Panc1 (cell line): ENCODE results near the gene AGAP1. TPM values are rescaled to one million over a fixed set of nuclear protein-coding genes. Genes with fewer than 3 reads are reported as not detected.
A peak's percentile ranks its signal among the peaks of the same experiment; 100 is the strongest.

Source experiments
- ATAC-seq: fragments of 200-7000 bp; cut with Tn5 transposase; 2 replicates; pipeline ENCODE4 v1.9.1; 2020; ENCODE audit warnings: mild to moderate bottlenecking, moderate library complexity
- BruUV-seq: library from RNA; stranded (reverse); fragments of 400-500 nt; replicated peaks from 2 replicates; lab custom pipeline; 2021; lab: Mats Ljungman, UMichigan
- CTCF ChIA-PET: fragments of 300-600 bp; sonication (Branson Sonifier 250); formaldehyde crosslinking; loops from one replicate; lab custom pipeline; 2022; ENCODE audit warnings: antibody characterized with exemption; lab: Charles Lee
- POLR2A ChIA-PET: fragments of 300-600 bp; sonication (Branson Sonifier 250); formaldehyde crosslinking; loops from one replicate; lab custom pipeline; 2022; ENCODE audit warnings: antibody characterized with exemption; lab: Charles Lee
- DNase-seq: peaks from one replicate; pipeline ENCODE4 v3.0.0-alpha.2; 2010; ENCODE audit warnings: low read depth, low spot score
- H3K27ac ChIP-seq: 2 replicates; pipeline ENCODE4 v1.5.1; 2011; ENCODE audit warnings: mild to moderate bottlenecking, low read length, inconsistent platforms
- H3K27me3 ChIP-seq: fragments of 200-500 bp; sonication (Bioruptor generic); 2 replicates; pipeline ENCODE4 v1.6.0; 2014; ENCODE audit warnings: low read length, inconsistent platforms; ENCODE audit not compliant: control insufficient read depth, insufficient read depth
- H3K36me3 ChIP-seq: fragments of 200-500 bp; sonication (Bioruptor generic); 2 replicates; pipeline ENCODE4 v1.5.1; 2014; ENCODE audit warnings: inconsistent platforms, mild to moderate bottlenecking, low read length, moderate library complexity; ENCODE audit not compliant: control insufficient read depth, insufficient read depth
- H3K4me1 ChIP-seq: 2 replicates; pipeline ENCODE4 v1.5.1; 2011; ENCODE audit warnings: inconsistent platforms, mild to moderate bottlenecking, low read length, moderate library complexity; ENCODE audit not compliant: control insufficient read depth, insufficient read depth
- H3K4me3 ChIP-seq, 2 experiments: 2 replicates each; pipeline ENCODE4 v1.5.1; 2011 to 2012; ENCODE audit warnings: low read depth in 2 of 2, low read length in 2 of 2, mild to moderate bottlenecking in 2 of 2, inconsistent platforms in 1 of 2, moderate library complexity in 1 of 2
- H3K9me3 ChIP-seq: fragments of 200-500 bp; sonication (Bioruptor generic); 2 replicates; pipeline ENCODE4 v1.5.1; 2014; ENCODE audit warnings: low read depth, mild to moderate bottlenecking, inconsistent platforms, low read length, moderate library complexity; ENCODE audit not compliant: control insufficient read depth, insufficient read depth
- CTCF ChIP-seq: fragments of 450-650 bp; IDR thresholded peaks from 2 replicates; pipeline ENCODE4 v1.5.1; 2017; ENCODE audit warnings: mild to moderate bottlenecking
- POLR2AphosphoS5 ChIP-seq: IDR thresholded peaks from 2 replicates; pipeline ENCODE4 v1.6.1; 2012; ENCODE audit warnings: mild to moderate bottlenecking, low read depth, low read length, moderate library complexity
- REST ChIP-seq, 2 experiments: IDR thresholded peaks; 2 replicates each; pipeline ENCODE4 v1.6.1; 2011 to 2012; ENCODE audit warnings: low read depth in 2 of 2, control low read depth in 1 of 2, low read length in 1 of 2, mild to moderate bottlenecking in 1 of 2, moderate library complexity in 1 of 2; ENCODE audit not compliant: insufficient read depth in 1 of 2
- SIN3A ChIP-seq: IDR thresholded peaks from 2 replicates; pipeline ENCODE4 v1.6.1; 2012; ENCODE audit warnings: low read depth, mild to moderate bottlenecking, low read length, moderate library complexity, borderline replicate concordance; ENCODE audit not compliant: insufficient read depth
- TCF7L2 ChIP-seq: IDR thresholded peaks from 2 replicates; pipeline ENCODE4 v1.6.1; 2011; ENCODE audit warnings: mild to moderate bottlenecking, low read depth, low read length, inconsistent platforms
- in situ Hi-C: cut with HindIII; loops from 2 replicates; pipeline ENCODE4 v1.10.0; 2016; ENCODE audit warnings: low sequenced_read_pairs, low pct_unique_long_range_greater_than_20kb
- intact Hi-C: fragments of 100-400 bp; cut with micrococcal nuclease; formaldehyde crosslinking; loops from one replicate; pipeline ENCODE4 v1.10.0; 2022; ENCODE audit not compliant: unreplicated experiment
- total RNA-seq: library from RNA; stranded (reverse); gene quantifications from one replicate; pipeline ENCODE4 v1.2.1, GENCODE V29; 2021; ENCODE audit not compliant: unreplicated experiment

The AGAP1 gene
- total RNA-seq, 1 experiment from 2014 or later, result 38.9 TPM

- Histone ChIP-seq H3K4me1 (peaks cover 52% of the 10 kb centered on the region), H3K9me3 (no peaks in the 10 kb centered on the region), H3K27me3 (no peaks in the 10 kb centered on the region), H3K36me3 (no peaks in the 10 kb centered on the region; the same call in 1 of the 2 replicates), H3K27ac (no peak overlapping the region; the same call in 1 of the 2 replicates), H3K4me3 (peak overlapping the region in 1 of 2 experiments; percentile 78; a peak in 2 of 4 replicates)
- no peak for ATAC-seq
- CTCF ChIA-PET, result interaction anchor here (0.6 to 1.0 kb wide), 3 partner anchors 11 to 361 kb away, joined by 3 read pairs; no protein-coding TSS in a partner anchor
- DNase-seq, result no peak
- TF ChIP-seq TCF7L2, result no peak
- peak; percentile 19; the same call in 1 of the 2 replicates for TF ChIP-seq CTCF
- no peak for TF ChIP-seq POLR2AphosphoS5
- intact Hi-C loops, result loop anchor here (5.0 kb wide), 1 partner anchor 360 kb away; no protein-coding TSS in a partner anchor
- BruUV-seq, result no TSS peak
- POLR2A ChIA-PET, result no interaction called here
- in situ Hi-C loops, result no loop called here
Observed at GRCh38 chr2:235497096-235497495, 3.3 kb downstream of the AGAP1 start.

GRCh38 chr2:235498541-235498940 lies 4.7 kb downstream of the AGAP1 start:
- ChIA-PET POLR2A (no interaction called here), CTCF (interaction anchor here (0.6 kb wide), 1 partner anchor 246 kb away, joined by 3 read pairs; no protein-coding TSS in a partner anchor)
- peaks cover 61% of the 10 kb centered on the region for H3K4me1 ChIP-seq
- no peaks in the 10 kb centered on the region for H3K27me3 ChIP-seq
- no peak for DNase-seq
- peak; percentile 39 for ATAC-seq
- in situ Hi-C loops, result no loop called here
- no peak overlapping the region; the same call in 1 of the 2 replicates for H3K27ac ChIP-seq
- no peaks in the 10 kb centered on the region; the same call in 1 of the 2 replicates for H3K36me3 ChIP-seq
- TF ChIP-seq REST (IDR thresholded peaks at IDR 0.05; ENCODE audit: insufficient read depth in 1 of 2, low read depth in 2 of 2, low read length in 1 of 2) (no peak), TCF7L2 (no peak), POLR2AphosphoS5 (no peak), SIN3A (no peak), CTCF (peak; percentile 72)
- no peak overlapping the region for H3K4me3 ChIP-seq
- no TSS peak for BruUV-seq
- H3K9me3 ChIP-seq, result no peaks in the 10 kb centered on the region
- intact Hi-C loops, result loop anchor here (5.0 kb wide), 1 partner anchor 361 kb away; no protein-coding TSS in a partner anchor
